ENCODE data around the gene OXGR1. TPM values are rescaled to one million over a fixed set of nuclear protein-coding genes. Genes with fewer than 3 reads are reported as not detected.
"Not testable (repeated sequence)": the region's sequence is repeated elsewhere in the genome, so short reads cannot be mapped to it uniquely, and the experiment has no call there.

Gene OXGR1
- total RNA-seq, 2 donors from 2014 or later: not detected

- no peaks in the 10 kb centered on the region for H3K9me3 ChIP-seq (ENCODE audit: control insufficient read depth, low read length, poor library complexity, severe bottlenecking)
- H3K27ac Mint-ChIP-seq: no peak overlapping the region
- DNase-seq (no peak), ATAC-seq (no peak)
- H3K4me1 Mint-ChIP-seq: no peaks in the 10 kb centered on the region
- H3K36me3 Mint-ChIP-seq (ENCODE audit: low read depth): no peaks in the 10 kb centered on the region
- no peak overlapping the region for H3K4me3 Mint-ChIP-seq
- peaks cover 55% of the 10 kb centered on the region for H3K27me3 Mint-ChIP-seq
Measured at GRCh38 chr13:97000295-97000925, 6.1 kb upstream of the OXGR1 start.

GRCh38 chr13:96999091-96999490 lies 4.8 kb upstream of the OXGR1 start:
- H3K4me1 Mint-ChIP-seq: no peaks in the 10 kb centered on the region
- H3K27ac Mint-ChIP-seq: no peak overlapping the region
- DNase-seq (no peak), ATAC-seq (no peak)
- H3K36me3 Mint-ChIP-seq (ENCODE audit: low read depth): no peaks in the 10 kb centered on the region
- peaks cover 61% of the 10 kb centered on the region for H3K27me3 Mint-ChIP-seq
- no peak overlapping the region for H3K4me3 Mint-ChIP-seq
- no peaks in the 10 kb centered on the region for H3K9me3 ChIP-seq (ENCODE audit: control insufficient read depth, low read length, poor library complexity, severe bottlenecking)

- no peaks in the 10 kb centered on the region for H3K9me3 ChIP-seq (ENCODE audit: control insufficient read depth, low read length, poor library complexity, severe bottlenecking)
- ATAC-seq (no peak), DNase-seq (no peak)
- H3K27ac Mint-ChIP-seq: no peak overlapping the region
- H3K36me3 Mint-ChIP-seq (ENCODE audit: low read depth): no peaks in the 10 kb centered on the region
- no peak overlapping the region for H3K4me3 Mint-ChIP-seq
- H3K27me3 Mint-ChIP-seq: peaks cover 68% of the 10 kb centered on the region
- H3K4me1 Mint-ChIP-seq: peaks cover 3% of the 10 kb centered on the region
Measured at GRCh38 chr13:96998051-96998450, 3.8 kb upstream of the OXGR1 start.

- Mint-ChIP-seq H3K27me3 (peaks cover 66% of the 10 kb centered on the region), H3K4me3 (no peak overlapping the region), H3K27ac (no peak overlapping the region), H3K36me3 (ENCODE audit: low read depth) (no peaks in the 10 kb centered on the region), H3K4me1 (peaks cover 3% of the 10 kb centered on the region)
- H3K9me3 ChIP-seq (ENCODE audit: control insufficient read depth, low read length, poor library complexity, severe bottlenecking): no peaks in the 10 kb centered on the region
- peak; percentile 49 for ATAC-seq
- no peak for DNase-seq
Measured at GRCh38 chr13:96996886-96997285, 2.6 kb upstream of the OXGR1 start.

- H3K4me3 Mint-ChIP-seq: no peak overlapping the region
- no peak for ATAC-seq
- no peaks in the 10 kb centered on the region for H3K36me3 Mint-ChIP-seq (ENCODE audit: low read depth)
- DNase-seq: no peak
- no peak overlapping the region for H3K27ac Mint-ChIP-seq
- peaks cover 3% of the 10 kb centered on the region for H3K4me1 Mint-ChIP-seq
- H3K27me3 Mint-ChIP-seq: peaks cover 63% of the 10 kb centered on the region
- H3K9me3 ChIP-seq (ENCODE audit: control insufficient read depth, low read length, poor library complexity, severe bottlenecking): no peaks in the 10 kb centered on the region
Measured at GRCh38 chr13:96996107-96996506, 1.8 kb upstream of the OXGR1 start.

- Mint-ChIP-seq H3K4me1 (peaks cover 3% of the 10 kb centered on the region), H3K27me3 (peaks cover 57% of the 10 kb centered on the region), H3K4me3 (peak overlapping the region; percentile 57), H3K36me3 (ENCODE audit: low read depth) (no peaks in the 10 kb centered on the region), H3K27ac (no peak overlapping the region)
- no peaks in the 10 kb centered on the region for H3K9me3 ChIP-seq (ENCODE audit: control insufficient read depth, low read length, poor library complexity, severe bottlenecking)
- DNase-seq (no peak), ATAC-seq (no peak)
Measured at GRCh38 chr13:96994858-96995243, 575 bp upstream of the OXGR1 start.

- H3K4me1 Mint-ChIP-seq: peaks cover 3% of the 10 kb centered on the region
- no peaks in the 10 kb centered on the region for H3K9me3 ChIP-seq (ENCODE audit: control insufficient read depth, low read length, poor library complexity, severe bottlenecking)
- ATAC-seq: no peak
- no peak for DNase-seq
- no peak overlapping the region for H3K27ac Mint-ChIP-seq
- H3K27me3 Mint-ChIP-seq: peaks cover 57% of the 10 kb centered on the region
- H3K4me3 Mint-ChIP-seq: peak overlapping the region; percentile 64
- no peaks in the 10 kb centered on the region for H3K36me3 Mint-ChIP-seq (ENCODE audit: low read depth)
Measured at GRCh38 chr13:96993634-96994016, 651 bp downstream of the OXGR1 start.

GRCh38 chr13:96992633-96993032 lies 1.6 kb downstream of the OXGR1 start:
- ATAC-seq: no peak
- no peak for DNase-seq
- Mint-ChIP-seq H3K27me3 (peaks cover 52% of the 10 kb centered on the region), H3K27ac (no peak overlapping the region), H3K36me3 (ENCODE audit: low read depth) (no peaks in the 10 kb centered on the region), H3K4me3 (no peak overlapping the region), H3K4me1 (peaks cover 3% of the 10 kb centered on the region)
- H3K9me3 ChIP-seq (ENCODE audit: control insufficient read depth, low read length, poor library complexity, severe bottlenecking): no peaks in the 10 kb centered on the region

GRCh38 chr13:96991072-96991471 lies 3.2 kb downstream of the OXGR1 start:
- no peaks in the 10 kb centered on the region for H3K9me3 ChIP-seq (ENCODE audit: control insufficient read depth, low read length, poor library complexity, severe bottlenecking)
- Mint-ChIP-seq H3K4me1 (peaks cover 3% of the 10 kb centered on the region), H3K27me3 (peaks cover 60% of the 10 kb centered on the region), H3K27ac (no peak overlapping the region), H3K36me3 (ENCODE audit: low read depth) (no peaks in the 10 kb centered on the region), H3K4me3 (no peak overlapping the region)
- ATAC-seq (no peak), DNase-seq (no peak)

GRCh38 chr13:96988441-96988840 lies 5.8 kb downstream of the OXGR1 start:
- Mint-ChIP-seq H3K36me3 (ENCODE audit: low read depth) (no peaks in the 10 kb centered on the region), H3K4me3 (no peak overlapping the region), H3K4me1 (peaks cover 3% of the 10 kb centered on the region), H3K27ac (no peak overlapping the region), H3K27me3 (peaks cover 45% of the 10 kb centered on the region)
- DNase-seq (no peak), ATAC-seq (no peak)
- no peaks in the 10 kb centered on the region for H3K9me3 ChIP-seq (ENCODE audit: control insufficient read depth, low read length, poor library complexity, severe bottlenecking)

GRCh38 chr13:96984051-96984508 lies 10.2 kb downstream of the OXGR1 start:
- DNase-seq: no peak
- peak; percentile 88 for ATAC-seq
- no peak overlapping the region for H3K27ac Mint-ChIP-seq
- H3K4me3 Mint-ChIP-seq: peak overlapping the region; percentile 13
- no peaks in the 10 kb centered on the region for H3K36me3 Mint-ChIP-seq (ENCODE audit: low read depth)
- H3K9me3 ChIP-seq (ENCODE audit: control insufficient read depth, low read length, poor library complexity, severe bottlenecking): no peaks in the 10 kb centered on the region
- peaks cover 23% of the 10 kb centered on the region for H3K27me3 Mint-ChIP-seq
- peaks cover 9% of the 10 kb centered on the region for H3K4me1 Mint-ChIP-seq

- H3K36me3 Mint-ChIP-seq (ENCODE audit: low read depth): peaks cover 2% of the 10 kb centered on the region
- H3K9me3 ChIP-seq (ENCODE audit: control insufficient read depth, low read length, poor library complexity, severe bottlenecking): no peaks in the 10 kb centered on the region
- peaks cover 9% of the 10 kb centered on the region for H3K4me1 Mint-ChIP-seq
- no peak overlapping the region for H3K27ac Mint-ChIP-seq
- H3K27me3 Mint-ChIP-seq: peaks cover 22% of the 10 kb centered on the region
- DNase-seq (no peak), ATAC-seq (no peak)
- no peak overlapping the region for H3K4me3 Mint-ChIP-seq
Measured at GRCh38 chr13:96982672-96983071, 11.6 kb downstream of the OXGR1 start.

- H3K4me3 Mint-ChIP-seq; H3K36me3 Mint-ChIP-seq (ENCODE audit: low read depth); H3K27ac Mint-ChIP-seq; H3K9me3 ChIP-seq (ENCODE audit: control insufficient read depth, low read length, poor library complexity, severe bottlenecking); H3K4me1 Mint-ChIP-seq; ATAC-seq; DNase-seq: not testable (repeated sequence)
- peaks cover 15% of the 10 kb centered on the region for H3K27me3 Mint-ChIP-seq
Measured at GRCh38 chr13:96979861-96980260, 14.4 kb downstream of the OXGR1 start.

GRCh38 chr13:96968027-96968426 lies 26.2 kb downstream of the OXGR1 start:
- no peak for ATAC-seq
- H3K36me3 Mint-ChIP-seq (ENCODE audit: low read depth): peaks cover 2% of the 10 kb centered on the region
- no peak overlapping the region for H3K4me3 Mint-ChIP-seq
- H3K9me3 ChIP-seq (ENCODE audit: control insufficient read depth, low read length, poor library complexity, severe bottlenecking): no peaks in the 10 kb centered on the region
- no peak for DNase-seq
- H3K27ac Mint-ChIP-seq: no peak overlapping the region
- H3K27me3 Mint-ChIP-seq: no peaks in the 10 kb centered on the region
- no peaks in the 10 kb centered on the region for H3K4me1 Mint-ChIP-seq
